Peyer's patch (tissue), 4 donors: ENCODE measurements around the gene ABCB8. TPM values are rescaled to one million over a fixed set of nuclear protein-coding genes. Genes with fewer than 3 reads are reported as not detected.

Source experiments
- DNase-seq, 3 donors: peaks; one replicate each; pipeline ENCODE4 v3.0.0-alpha.2; 2017 to 2019
- H3K27ac ChIP-seq, 4 donors: fragments of 200-600 bp; sonication (generic); one replicate each; pipeline ENCODE4 v1.5.1; 2016 to 2019
- H3K27me3 ChIP-seq, 2 donors: fragments of 200-600 bp; sonication (generic); one replicate each; pipeline ENCODE4 v1.5.1; 2019
- H3K36me3 ChIP-seq, 3 donors: fragments of 200-600 bp; sonication (generic); one replicate each; pipeline ENCODE4 v1.5.1; 2016 to 2019
- H3K4me1 ChIP-seq, 4 donors: fragments of 200-600 bp; sonication (generic); one replicate each; pipeline ENCODE4 v1.5.1; 2016 to 2019
- H3K4me3 ChIP-seq, 4 donors: fragments of 200-600 bp; sonication (generic); 1 replicate in 3 of 4; 2 replicates in 1 of 4; pipeline ENCODE4 v1.5.1; 2016 to 2019; ENCODE audit warnings: mild to moderate bottlenecking in 1 of 4
- H3K9me3 ChIP-seq, 4 donors: fragments of 200-600 bp; sonication (generic); one replicate each; pipeline ENCODE4 v1.5.1; 2016 to 2019; ENCODE audit warnings: mild to moderate bottlenecking in 1 of 4
- POLR2A ChIP-seq, 2 donors: fragments of 450-650 bp; IDR thresholded peaks; one replicate each; pipeline ENCODE4 v1.5.1; 2017; ENCODE audit warnings: antibody characterized with exemption in 2 of 2, mild to moderate bottlenecking in 2 of 2, moderate library complexity in 2 of 2
- total RNA-seq, 4 donors: library from RNA; depleted of rRNA; stranded (reverse); fragments of >200 nt; gene quantifications; one replicate each; pipeline ENCODE4 v1.1.0, GENCODE V29; 2016
- TF ChIP-seq, protein P1 (sequence below), 6 experiments: fragments of 450-650 bp in 4 of 6; fragments of 200-600 bp in 2 of 6; sonication (generic) in 1 of 6; IDR thresholded peaks; one replicate each; pipeline ENCODE4 v1.5.1; 2017 to 2019; ENCODE audit warnings: antibody characterized with exemption in 6 of 6, mild to moderate bottlenecking in 3 of 6, moderate library complexity in 1 of 6

Gene ABCB8
- total RNA-seq, 4 donors from 2014 or later = 23.1 to 79.7 (median 42.7) TPM

DNA sequence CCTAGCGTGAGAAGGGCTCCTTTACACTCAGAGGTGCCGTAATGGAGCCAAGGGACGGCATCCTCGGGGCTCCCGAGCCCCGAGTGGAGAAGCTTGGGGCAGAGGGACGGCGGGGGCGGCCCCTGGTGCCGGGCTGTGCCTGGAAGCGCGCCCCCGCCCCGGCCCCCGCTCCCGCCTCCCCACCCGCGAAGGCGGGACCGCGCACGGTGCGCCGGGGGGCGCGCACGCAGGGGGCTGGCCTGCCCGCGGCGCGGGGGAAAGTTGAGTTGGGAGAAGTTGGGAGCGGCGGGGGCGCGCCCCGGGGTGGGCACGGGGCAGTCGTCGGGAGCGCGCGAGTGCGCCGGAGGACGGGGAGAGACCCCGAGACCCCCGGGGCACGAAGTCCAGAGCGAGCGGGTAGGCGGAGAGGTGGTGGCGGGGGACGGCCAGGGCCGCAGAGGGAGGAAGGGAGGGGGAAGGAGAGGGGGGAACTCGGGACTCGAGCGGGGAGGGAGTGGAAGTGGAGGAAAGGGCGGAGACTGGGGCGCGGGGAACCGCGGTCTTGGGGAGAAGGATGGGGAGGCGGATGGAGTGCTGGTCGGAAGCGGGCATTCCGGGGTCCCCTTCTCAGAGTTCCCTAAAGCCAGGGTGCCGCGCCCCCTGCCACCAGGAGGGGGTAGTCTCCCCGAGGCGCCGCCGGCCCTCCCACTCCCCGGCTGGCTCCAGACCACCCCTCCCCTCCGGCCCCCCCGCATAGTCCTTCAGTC lies 31.3 kb downstream of the ABCB8 start, which contains the start of gene SLC4A2:
TSS of gene SLC4A2 (plus strand) at position 223 of the 746 bp plus-strand sequence. CDS start 2,399 bp downstream, outside the sequence.
- Histone ChIP-seq H3K4me1 (peaks cover 4 to 44% (median 18%) of the 10 kb centered on the region in 4 donors), H3K4me3 (peak within 1 kb of the TSS; percentile 61 to 87 (median 79)), H3K36me3 (peaks cover 0 to 6% (median 0%) of the 10 kb centered on the region in 3 donors), H3K27ac (peak within 1 kb of the TSS; percentile 91 to 96 (median 93)), H3K27me3 (no peaks in the 10 kb centered on the region), H3K9me3 (no peaks in the 10 kb centered on the region)
- TF ChIP-seq, protein P1, sequence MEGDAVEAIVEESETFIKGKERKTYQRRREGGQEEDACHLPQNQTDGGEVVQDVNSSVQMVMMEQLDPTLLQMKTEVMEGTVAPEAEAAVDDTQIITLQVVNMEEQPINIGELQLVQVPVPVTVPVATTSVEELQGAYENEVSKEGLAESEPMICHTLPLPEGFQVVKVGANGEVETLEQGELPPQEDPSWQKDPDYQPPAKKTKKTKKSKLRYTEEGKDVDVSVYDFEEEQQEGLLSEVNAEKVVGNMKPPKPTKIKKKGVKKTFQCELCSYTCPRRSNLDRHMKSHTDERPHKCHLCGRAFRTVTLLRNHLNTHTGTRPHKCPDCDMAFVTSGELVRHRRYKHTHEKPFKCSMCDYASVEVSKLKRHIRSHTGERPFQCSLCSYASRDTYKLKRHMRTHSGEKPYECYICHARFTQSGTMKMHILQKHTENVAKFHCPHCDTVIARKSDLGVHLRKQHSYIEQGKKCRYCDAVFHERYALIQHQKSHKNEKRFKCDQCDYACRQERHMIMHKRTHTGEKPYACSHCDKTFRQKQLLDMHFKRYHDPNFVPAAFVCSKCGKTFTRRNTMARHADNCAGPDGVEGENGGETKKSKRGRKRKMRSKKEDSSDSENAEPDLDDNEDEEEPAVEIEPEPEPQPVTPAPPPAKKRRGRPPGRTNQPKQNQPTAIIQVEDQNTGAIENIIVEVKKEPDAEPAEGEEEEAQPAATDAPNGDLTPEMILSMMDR (IDR thresholded peaks at IDR 0.05) = peak in 5 of 6 experiments; percentile 24 to 62 (median 34)
- peak; percentile 21 to 23 for TF ChIP-seq POLR2A (IDR thresholded peaks at IDR 0.05)
- DNase-seq = peak; percentile 73 to 88 (median 88)

DNA sequence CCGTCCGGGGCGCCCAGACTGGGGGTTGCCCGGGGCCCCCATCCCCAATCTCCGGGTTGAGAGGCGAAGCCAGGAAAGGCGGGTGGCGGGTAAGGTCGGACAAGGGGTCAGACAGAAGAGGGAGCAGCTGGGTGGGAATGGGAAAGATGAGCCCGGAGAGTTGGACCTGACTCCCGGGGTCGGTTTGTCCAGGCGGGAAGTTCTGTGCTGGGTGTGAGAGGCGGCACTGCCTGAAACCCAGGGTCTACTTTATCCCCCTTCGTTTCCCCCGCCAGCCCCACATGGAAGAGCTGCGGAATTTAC lies 31.8 kb downstream of the ABCB8 start:
- H3K27ac ChIP-seq = peak overlapping the region; percentile 91 to 96 (median 93)
- H3K4me1 ChIP-seq = peaks cover 4 to 44% (median 18%) of the 10 kb centered on the region in 4 donors
- no peaks in the 10 kb centered on the region for H3K9me3 ChIP-seq
- H3K4me3 ChIP-seq = peak overlapping the region; percentile 61 to 87 (median 79)
- peaks cover 0 to 12% (median 0%) of the 10 kb centered on the region in 3 donors for H3K36me3 ChIP-seq
- H3K27me3 ChIP-seq = no peaks in the 10 kb centered on the region
- no peak for DNase-seq
- TF ChIP-seq, protein P1 (IDR thresholded peaks at IDR 0.05) = no peak
- no peak for TF ChIP-seq POLR2A (IDR thresholded peaks at IDR 0.05)

DNA sequence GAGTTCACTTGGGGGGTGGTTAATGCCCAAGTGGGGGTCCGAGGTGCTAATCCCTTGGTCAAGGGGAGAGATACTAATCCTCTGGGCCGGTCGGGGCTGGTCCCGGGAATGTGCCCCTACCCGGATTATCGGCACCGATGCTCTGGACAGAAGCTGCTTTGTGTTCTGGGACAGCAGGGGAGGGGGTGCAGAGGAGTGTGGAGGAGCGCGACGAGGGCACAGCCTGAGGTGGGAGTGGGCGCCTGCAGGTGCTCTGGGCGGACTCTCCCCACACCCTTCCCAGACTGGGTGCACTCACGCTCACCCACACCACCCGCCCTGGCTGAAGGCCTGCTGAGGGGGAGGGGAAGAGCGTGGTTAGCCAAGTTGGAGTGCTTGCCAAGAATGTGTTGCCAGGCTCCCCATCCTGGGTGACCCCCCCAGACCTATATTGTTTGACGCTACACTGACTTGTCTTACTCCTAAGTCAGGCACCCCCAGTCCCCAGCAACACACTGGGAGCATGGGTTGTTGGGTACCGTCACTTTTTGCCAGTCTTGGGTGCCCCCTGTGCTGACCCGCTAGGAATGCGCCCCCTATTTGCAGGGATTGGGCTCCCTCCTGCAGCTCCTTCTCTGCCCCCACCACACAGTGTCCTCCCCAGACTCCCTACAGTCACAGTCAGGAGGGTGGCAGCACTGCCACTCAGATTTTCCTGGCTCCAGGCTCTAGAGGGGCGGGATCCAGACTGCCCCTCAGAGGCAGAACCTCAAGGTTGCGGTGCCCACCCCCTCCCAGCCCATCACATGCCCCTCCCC lies 32.4 kb downstream of the ABCB8 start:
- Histone ChIP-seq H3K9me3 (no peaks in the 10 kb centered on the region), H3K27me3 (no peaks in the 10 kb centered on the region), H3K36me3 (peaks cover 0 to 17% (median 0%) of the 10 kb centered on the region in 3 donors), H3K4me1 (peaks cover 4 to 44% (median 18%) of the 10 kb centered on the region in 4 donors), H3K27ac (peak overlapping the region; percentile 91 to 96 (median 93)), H3K4me3 (peak overlapping the region; percentile 61 to 87 (median 79))
- DNase-seq = no peak
- TF ChIP-seq, protein P1 (IDR thresholded peaks at IDR 0.05) = no peak
- no peak for TF ChIP-seq POLR2A (IDR thresholded peaks at IDR 0.05)

DNA sequence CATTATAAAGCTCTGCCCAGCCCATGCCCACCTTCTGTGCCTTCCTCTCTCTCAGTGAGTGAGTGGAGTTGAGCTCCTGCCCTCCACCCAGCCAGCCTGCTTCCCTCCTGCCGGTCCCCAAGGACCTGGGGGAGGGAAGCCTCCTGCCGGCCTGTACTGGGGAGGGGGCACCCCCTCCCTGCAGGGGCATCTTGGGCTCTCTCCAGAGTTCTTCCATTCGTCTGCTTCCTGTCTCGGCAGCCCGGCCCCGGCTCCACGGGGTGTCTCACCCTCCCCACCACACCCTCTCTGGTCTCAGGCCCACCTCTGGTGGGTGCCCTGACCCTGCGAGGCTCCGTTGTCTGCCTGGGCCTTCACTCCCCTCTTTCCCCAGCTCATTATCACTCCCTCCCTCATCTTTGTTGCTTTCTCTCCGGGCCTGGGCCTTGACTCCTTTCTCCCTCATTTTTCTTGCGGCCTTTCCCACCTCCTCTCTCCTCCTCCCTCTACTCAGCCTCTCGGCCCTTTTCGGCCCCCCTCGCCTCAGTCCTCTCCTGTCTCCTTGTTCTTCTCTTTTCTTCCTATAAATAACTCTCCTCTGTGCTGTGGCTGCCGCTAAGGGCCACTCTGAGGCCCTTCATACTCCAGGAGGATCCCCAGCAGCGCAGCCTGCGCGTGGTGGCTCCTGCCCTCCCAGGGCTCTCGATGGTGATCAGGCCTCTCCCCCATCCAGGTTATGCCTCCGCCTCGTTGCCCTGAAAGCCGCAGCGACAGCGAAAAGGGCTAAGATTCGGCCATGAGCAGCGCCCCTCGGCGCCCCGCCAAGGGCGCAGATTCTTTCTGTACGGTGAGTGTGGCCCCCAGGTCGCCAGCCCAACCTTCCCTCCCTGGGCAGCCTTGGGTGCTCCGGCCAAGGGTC lies 33.2 kb downstream of the ABCB8 start:
- Histone ChIP-seq H3K36me3 (peaks cover 0 to 26% (median 0%) of the 10 kb centered on the region in 3 donors), H3K4me3 (peak overlapping the region in 1 of 4 donors; percentile 86), H3K27me3 (no peaks in the 10 kb centered on the region), H3K4me1 (peaks cover 4 to 44% (median 18%) of the 10 kb centered on the region in 4 donors), H3K9me3 (no peaks in the 10 kb centered on the region), H3K27ac (no peak overlapping the region)
- no peak for TF ChIP-seq POLR2A (IDR thresholded peaks at IDR 0.05)
- TF ChIP-seq, protein P1 (IDR thresholded peaks at IDR 0.05) = no peak
- no peak for DNase-seq

DNA sequence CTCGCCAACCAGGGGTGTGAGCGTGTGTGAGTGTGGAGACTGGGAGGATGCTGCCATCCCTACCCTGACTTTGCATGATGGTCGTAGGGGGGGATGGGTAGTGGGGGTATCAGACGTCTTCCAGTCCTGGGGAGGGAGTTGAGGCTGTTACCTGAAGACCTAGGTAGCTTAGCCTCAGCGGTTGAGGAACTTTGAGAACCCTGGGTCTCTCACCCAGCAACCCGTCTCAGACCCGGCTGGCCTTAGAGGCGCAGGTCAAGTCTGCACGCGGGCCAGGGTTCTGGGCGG lies 33.8 kb downstream of the ABCB8 start:
- no peaks in the 10 kb centered on the region for H3K27me3 ChIP-seq
- TF ChIP-seq, protein P1 (IDR thresholded peaks at IDR 0.05) = no peak
- no peak for TF ChIP-seq POLR2A (IDR thresholded peaks at IDR 0.05)
- no peak overlapping the region for H3K4me3 ChIP-seq
- H3K9me3 ChIP-seq = no peaks in the 10 kb centered on the region
- H3K4me1 ChIP-seq = peaks cover 4 to 38% (median 15%) of the 10 kb centered on the region in 4 donors
- peaks cover 0 to 31% (median 0%) of the 10 kb centered on the region in 3 donors for H3K36me3 ChIP-seq
- peak overlapping the region; percentile 10 to 77 (median 70) for H3K27ac ChIP-seq
- DNase-seq = no peak
